AG09319 (cell line): ENCODE data around the gene NCS1.

Experiments used
- DNase-seq: peaks from one replicate; pipeline ENCODE4 v3.0.0-alpha.2; 2010; ENCODE audit warnings: low read depth; ENCODE audit errors: extremely low read depth
- CTCF ChIP-seq: IDR thresholded peaks from 2 replicates; pipeline ENCODE4 v1.5.1; 2011; ENCODE audit warnings: low read depth, mild to moderate bottlenecking, inconsistent platforms, low read length, moderate library complexity

Gene NCS1

DNA sequence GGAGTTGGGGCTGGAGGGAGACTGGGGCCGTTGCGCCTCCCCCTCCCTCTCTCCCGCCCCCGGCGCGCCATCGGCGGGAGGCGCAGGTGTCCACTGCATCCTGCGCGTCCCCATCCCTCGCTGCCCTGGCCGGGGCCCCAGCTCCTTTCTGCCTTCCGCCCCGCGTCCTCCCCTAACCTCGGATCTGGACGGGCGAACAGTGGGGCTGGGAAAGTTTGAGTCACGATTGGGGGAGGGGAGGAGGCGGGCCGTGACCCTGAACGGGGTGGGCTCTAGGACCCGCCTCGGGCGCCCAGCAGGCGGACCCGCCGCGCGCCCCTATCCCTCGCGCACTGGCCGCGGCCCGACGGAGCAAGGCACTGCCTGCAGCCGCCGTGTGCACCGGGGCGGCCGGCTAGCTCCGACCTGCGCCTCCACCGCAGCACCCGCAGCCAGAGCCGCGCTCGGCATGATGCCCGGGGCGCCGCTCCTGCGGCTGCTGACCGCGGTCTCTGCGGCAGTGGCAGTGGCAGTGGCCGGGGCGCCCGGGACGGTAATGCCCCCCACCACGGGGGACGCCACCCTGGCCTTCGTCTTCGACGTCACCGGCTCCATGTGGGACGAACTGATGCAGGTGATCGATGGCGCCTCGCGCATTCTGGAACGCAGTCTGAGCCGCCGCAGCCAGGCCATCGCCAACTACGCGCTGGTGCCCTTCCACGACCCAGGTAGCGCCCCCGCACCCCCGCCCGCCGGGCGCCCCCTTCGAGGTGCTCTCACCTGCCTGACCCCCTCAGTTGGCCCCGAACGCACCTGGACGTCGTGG is 93.4 kb downstream of the NCS1 start, which contains the start of gene HMCN2:
Gene HMCN2 (plus strand): TSS at position 330 of the 805 bp plus-strand sequence. CDS start 119 bp downstream, at position 449.
- TF ChIP-seq CTCF = no peak
- no peak for DNase-seq

GRCh38 chr9:130266236-130267098 is 94.3 kb downstream of the NCS1 start:
- no peak for TF ChIP-seq CTCF
- no peak for DNase-seq

- DNase-seq = no peak
- no peak for TF ChIP-seq CTCF
Observed at GRCh38 chr9:130267930-130268329, 95.7 kb downstream of the NCS1 start.

- DNase-seq = no peak
- TF ChIP-seq CTCF = no peak
Observed at GRCh38 chr9:130268521-130269211, 96.5 kb downstream of the NCS1 start.

- TF ChIP-seq CTCF = no peak
- no peak for DNase-seq
Observed at GRCh38 chr9:130271473-130271872, 99.3 kb downstream of the NCS1 start.

- TF ChIP-seq CTCF = no peak
- no peak for DNase-seq
Observed at GRCh38 chr9:130275156-130275555, 103.0 kb downstream of the NCS1 start.
